Measurements from ENCODE around the gene ADGRG3.

- TF ChIP-seq POLR2A (IDR thresholded peaks at IDR 0.05; ENCODE audit: low read depth, low read length) (no peak), POLR2AphosphoS5 (IDR thresholded peaks at IDR 0.05; ENCODE audit: low read depth, low read length) (no peak), POU2F2 (IDR thresholded peaks at IDR 0.05; ENCODE audit: low read depth, low read length) (no peak), SPI1 (IDR thresholded peaks at IDR 0.05; ENCODE audit: low read depth, low read length) (no peak), PAX5 (IDR thresholded peaks at IDR 0.05; ENCODE audit: insufficient read depth, low read length, severe bottlenecking) (no peak), TAF1 (IDR thresholded peaks at IDR 0.05; ENCODE audit: low read depth, low read length) (no peak)
These were observed 22.8 kb downstream of the ADGRG3 start for GRCh38 chr16:57690782-57691471.

All from GM12891 (cell line).